Endothelial cell of umbilical vein (primary cell): Measurements from ENCODE around the gene KAZN. TPM values are rescaled to one million over a fixed set of nuclear protein-coding genes. Genes with fewer than 3 reads are reported as not detected.

Experiments
- BruUV-seq: library from RNA; stranded (reverse); fragments of 400-500 nt; replicated peaks from 2 replicates; lab custom pipeline; 2021; lab: Mats Ljungman, UMichigan
- CTCF ChIA-PET: fragments of 300-600, 350-600 bp; sonication (Branson Sonifier 250); formaldehyde crosslinking; loops from one replicate; lab custom pipeline; 2021; ENCODE audit warnings: antibody characterized with exemption, inconsistent platforms; lab: Charles Lee
- POLR2A ChIA-PET: fragments of 300-600, 350-600 bp; sonication (Branson Sonifier 250); formaldehyde crosslinking; loops from one replicate; lab custom pipeline; 2021; ENCODE audit warnings: antibody characterized with exemption, inconsistent platforms; lab: Charles Lee
- DNase-seq: peaks from one replicate; pipeline ENCODE4 v3.0.0-alpha.2; 2011; ENCODE audit warnings: low read depth, low spot score
- FAIRE-seq: peaks from 2 replicates; lab custom pipeline; 2011; peaks lifted over from hg19 to GRCh38; lab: Jason Lieb, UNC
- H2AFZ ChIP-seq: 2 replicates; pipeline ENCODE4 v1.6.0; 2012; ENCODE audit warnings: low read depth, low read length, control low read depth, inconsistent platforms
- H3K27ac ChIP-seq: 2 replicates; pipeline ENCODE4 v1.5.1; 2011; ENCODE audit warnings: low read depth, mild to moderate bottlenecking, control low read depth, low read length, moderate library complexity; ENCODE audit not compliant: insufficient read depth
- H3K27me3 ChIP-seq, 2 experiments: 2 replicates each; pipeline versions ENCODE4 v1.6.0 to v1.6.1; 2011; ENCODE audit warnings: low read length in 2 of 2, mixed read lengths in 1 of 2; ENCODE audit not compliant: control insufficient read depth in 2 of 2, insufficient read depth in 2 of 2
- H3K36me3 ChIP-seq, 2 experiments: 2 replicates in 1 of 2; 3 replicates in 1 of 2; pipeline ENCODE4 v1.5.1; 2011; ENCODE audit warnings: low read length in 2 of 2, mild to moderate bottlenecking in 1 of 2, moderate library complexity in 1 of 2; ENCODE audit not compliant: control insufficient read depth in 2 of 2, insufficient read depth in 2 of 2; ENCODE audit errors: extremely low read depth in 1 of 2
- H3K4me1 ChIP-seq: 3 replicates; pipeline ENCODE4 v1.5.1; 2011; ENCODE audit warnings: mild to moderate bottlenecking, low read length; ENCODE audit not compliant: control insufficient read depth, insufficient read depth; ENCODE audit errors: extremely low read depth
- H3K4me2 ChIP-seq: 2 replicates; pipeline ENCODE4 v1.6.1; 2011; ENCODE audit warnings: low read length, control low read depth, mixed read lengths; ENCODE audit not compliant: insufficient read depth
- H3K4me3 ChIP-seq, 3 experiments: fragments of 200-600 bp in 1 of 3; sonication (generic), shearing (Covaris generic) in 1 of 3; replicated peaks in 1 of 3; 2 replicates each; pipeline ENCODE4 v1.5.1; 2011 to 2016; ENCODE audit warnings: control low read depth in 3 of 3, low read length in 3 of 3, mild to moderate bottlenecking in 2 of 3, inconsistent platforms in 1 of 3, low read depth in 1 of 3, moderate library complexity in 1 of 3; ENCODE audit not compliant: insufficient read depth in 1 of 3
- H3K79me2 ChIP-seq: 2 replicates; pipeline ENCODE4 v1.6.0; 2012; ENCODE audit warnings: low read length, inconsistent platforms; ENCODE audit not compliant: control insufficient read depth, insufficient read depth
- H3K9ac ChIP-seq: replicated peaks from 2 replicates; pipeline ENCODE3; 2011; ENCODE audit warnings: low read length, control low read depth; ENCODE audit not compliant: insufficient read depth; ENCODE audit errors: extremely low read depth
- H3K9me1 ChIP-seq: replicated peaks from 3 replicates; pipeline ENCODE4 v1.6.0; 2011; ENCODE audit warnings: mild to moderate bottlenecking, low read length; ENCODE audit not compliant: control insufficient read depth, insufficient read depth; ENCODE audit errors: extremely low read depth
- H3K9me3 ChIP-seq: replicated peaks from 2 replicates; pipeline ENCODE4 v1.5.1; 2012; ENCODE audit warnings: low read length, inconsistent platforms; ENCODE audit not compliant: control insufficient read depth, insufficient read depth
- H4K20me1 ChIP-seq: replicated peaks from 2 replicates; pipeline ENCODE3; 2011; ENCODE audit warnings: mild to moderate bottlenecking, low read length; ENCODE audit not compliant: control insufficient read depth, insufficient read depth; ENCODE audit errors: extremely low read depth
- EZH2 ChIP-seq: IDR thresholded peaks from 2 replicates; pipeline ENCODE4 v1.6.1; 2012; ENCODE audit warnings: borderline replicate concordance, low read depth, mild to moderate bottlenecking, moderate library complexity, low read length, inconsistent platforms; ENCODE audit not compliant: severe bottlenecking
- FOS ChIP-seq: IDR thresholded peaks from 2 replicates; pipeline ENCODE4 v1.6.1; 2011; ENCODE audit warnings: mild to moderate bottlenecking, low read length, moderate library complexity, borderline replicate concordance; ENCODE audit not compliant: insufficient read depth
- GATA2 ChIP-seq: IDR thresholded peaks from 2 replicates; pipeline ENCODE4 v1.7.0; 2011; ENCODE audit warnings: low read depth, mild to moderate bottlenecking, moderate library complexity, mixed read lengths, low read length; ENCODE audit not compliant: insufficient read length, insufficient read depth
- JUN ChIP-seq: IDR thresholded peaks from 2 replicates; pipeline ENCODE4 v1.6.1; 2011; ENCODE audit warnings: borderline replicate concordance, low read depth; ENCODE audit not compliant: insufficient read length, insufficient read depth
- MYC ChIP-seq: IDR thresholded peaks from one replicate; pipeline ENCODE4 v1.6.1; 2011; ENCODE audit warnings: mild to moderate bottlenecking, low read depth, low read length
- POLR2A ChIP-seq: IDR thresholded peaks from 2 replicates; pipeline ENCODE4 v1.6.1; 2012; ENCODE audit warnings: low read depth, mild to moderate bottlenecking, control low read depth, low read length
- POLR2AphosphoS5 ChIP-seq: IDR thresholded peaks from 2 replicates; pipeline ENCODE4 v1.6.1; 2012; ENCODE audit warnings: low read depth, mild to moderate bottlenecking, control low read depth, low read length, moderate library complexity; ENCODE audit not compliant: insufficient read depth
- dilution Hi-C: fragments of 300-500 bp; cut with MboI; formaldehyde crosslinking; loops from one replicate; pipeline ENCODE4 v1.15.0; 2019; ENCODE audit warnings: low sequenced_read_pairs; ENCODE audit not compliant: extremely low pct_ligation_motif_present
- intact Hi-C: fragments of 100-400 bp; cut with micrococcal nuclease; formaldehyde crosslinking; loops from one replicate; pipeline ENCODE4 v1.10.0; 2022
- polyA plus RNA-seq, 4 experiments: library from polyadenylated mRNA; depleted of rRNA in 3 of 4; stranded (reverse) in 3 of 4; unstranded in 1 of 4; fragments of >200 nt; gene quantifications; 2 replicates each; pipeline versions ENCODE4 v1.2.1 to v1.2.3, GENCODE V29; 2011 to 2012; ENCODE audit warnings: missing spikeins in 1 of 4
- total RNA-seq: library from RNA; stranded (reverse); gene quantifications from 2 replicates; pipeline ENCODE4 v1.2.3, GENCODE V29; 2021
- TF ChIP-seq, protein P1 (sequence below): IDR thresholded peaks from 2 replicates; pipeline ENCODE4 v1.6.1; 2011; ENCODE audit not compliant: insufficient read depth, insufficient read length
- TF ChIP-seq, protein P2 (sequence below), 2 donors: IDR thresholded peaks; 1 replicate in 1 of 2; 2 replicates in 1 of 2; pipeline ENCODE4 v1.5.1; 2011; ENCODE audit warnings: low read length in 2 of 2, mild to moderate bottlenecking in 2 of 2, moderate library complexity in 2 of 2, control low read depth in 1 of 2, inconsistent platforms in 1 of 2, low read depth in 1 of 2; ENCODE audit not compliant: insufficient read depth in 1 of 2; ENCODE audit errors: extremely low read depth in 1 of 2

Gene KAZN
- total and polyA plus RNA-seq, 2 donors (not counting 3 experiments of a cell fraction or from before 2014, with no cell fraction given), result 1.6 to 5.8 TPM

DNA sequence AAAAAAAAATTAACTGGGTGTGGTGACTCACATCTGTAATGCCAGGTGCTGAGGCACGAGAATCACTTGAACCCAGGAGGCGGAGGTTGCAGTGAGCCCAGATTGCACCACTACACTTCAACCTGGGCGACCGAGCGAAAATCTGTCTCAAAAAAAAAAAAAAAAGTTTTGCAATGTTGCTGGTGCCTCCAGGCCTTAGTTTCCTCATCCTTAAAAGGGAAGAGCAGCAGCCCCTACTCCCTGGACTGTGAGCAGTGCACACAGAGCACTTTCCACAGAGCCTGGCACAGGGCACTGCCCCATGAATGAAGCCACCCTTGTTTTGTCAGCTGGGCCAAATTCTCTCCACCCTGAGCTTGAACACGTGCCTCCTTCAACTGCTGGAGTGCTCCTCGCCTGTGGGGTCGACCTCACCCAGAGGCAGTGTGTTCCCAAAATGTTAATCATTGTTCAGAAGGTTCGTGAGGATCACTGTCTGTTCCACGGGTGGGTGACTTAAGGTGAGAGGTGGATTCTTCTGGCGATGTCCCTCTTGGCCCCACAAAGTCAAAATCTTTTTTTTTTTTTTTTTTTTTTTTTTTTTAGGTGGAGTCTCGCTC lies 402.9 kb downstream of the KAZN start:
- no peak overlapping the region for H2AFZ ChIP-seq
- H3K4me2 ChIP-seq, result no peak overlapping the region
- ChIA-PET POLR2A (no interaction called here), CTCF (no interaction called here)
- H3K9me3 ChIP-seq, result no peaks in the 10 kb centered on the region
- DNase-seq (no peak), FAIRE-seq (no peak)
- TF ChIP-seq, protein P1, sequence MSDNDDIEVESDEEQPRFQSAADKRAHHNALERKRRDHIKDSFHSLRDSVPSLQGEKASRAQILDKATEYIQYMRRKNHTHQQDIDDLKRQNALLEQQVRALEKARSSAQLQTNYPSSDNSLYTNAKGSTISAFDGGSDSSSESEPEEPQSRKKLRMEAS, result no peak
- no peak for TF ChIP-seq GATA2
- TF ChIP-seq POLR2AphosphoS5, result no peak
- TF ChIP-seq FOS, result no peak
- TF ChIP-seq JUN, result no peak
- TF ChIP-seq POLR2A, result no peak
- no peak for TF ChIP-seq MYC
- no peak for TF ChIP-seq EZH2
- TF ChIP-seq, protein P2, sequence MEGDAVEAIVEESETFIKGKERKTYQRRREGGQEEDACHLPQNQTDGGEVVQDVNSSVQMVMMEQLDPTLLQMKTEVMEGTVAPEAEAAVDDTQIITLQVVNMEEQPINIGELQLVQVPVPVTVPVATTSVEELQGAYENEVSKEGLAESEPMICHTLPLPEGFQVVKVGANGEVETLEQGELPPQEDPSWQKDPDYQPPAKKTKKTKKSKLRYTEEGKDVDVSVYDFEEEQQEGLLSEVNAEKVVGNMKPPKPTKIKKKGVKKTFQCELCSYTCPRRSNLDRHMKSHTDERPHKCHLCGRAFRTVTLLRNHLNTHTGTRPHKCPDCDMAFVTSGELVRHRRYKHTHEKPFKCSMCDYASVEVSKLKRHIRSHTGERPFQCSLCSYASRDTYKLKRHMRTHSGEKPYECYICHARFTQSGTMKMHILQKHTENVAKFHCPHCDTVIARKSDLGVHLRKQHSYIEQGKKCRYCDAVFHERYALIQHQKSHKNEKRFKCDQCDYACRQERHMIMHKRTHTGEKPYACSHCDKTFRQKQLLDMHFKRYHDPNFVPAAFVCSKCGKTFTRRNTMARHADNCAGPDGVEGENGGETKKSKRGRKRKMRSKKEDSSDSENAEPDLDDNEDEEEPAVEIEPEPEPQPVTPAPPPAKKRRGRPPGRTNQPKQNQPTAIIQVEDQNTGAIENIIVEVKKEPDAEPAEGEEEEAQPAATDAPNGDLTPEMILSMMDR (IDR thresholded peaks at IDR 0.05; ENCODE audit: extremely low read depth in 1 of 2, insufficient read depth in 1 of 2, low read depth in 1 of 2, low read length in 2 of 2), result no peak
- H3K36me3 ChIP-seq, result no peaks in the 10 kb centered on the region
- BruUV-seq, result no TSS peak
- H4K20me1 ChIP-seq, result no peaks in the 10 kb centered on the region
- dilution Hi-C loops, result no loop called here
- H3K27ac ChIP-seq, result no peak overlapping the region
- no peak overlapping the region for H3K9ac ChIP-seq
- H3K4me1 ChIP-seq, result peaks cover under 1% of the 10 kb centered on the region
- no peaks in the 10 kb centered on the region for H3K79me2 ChIP-seq
- no peaks in the 10 kb centered on the region for H3K9me1 ChIP-seq
- no peaks in the 10 kb centered on the region for H3K27me3 ChIP-seq
- intact Hi-C loops, result loop anchor here (10.0 kb wide), 1 partner anchor 413 kb away; no protein-coding TSS in a partner anchor
- H3K4me3 ChIP-seq, result no peak overlapping the region
